ENCODE results near the gene IFI27L1. TPM values are rescaled to one million over a fixed set of nuclear protein-coding genes. Genes with fewer than 3 reads are reported as not detected.

The IFI27L1 gene
- total RNA-seq, 1 donor from 2014 or later = 33.1 TPM

GRCh38 chr14:94115631-94116030 lies 34.5 kb downstream of the IFI27L1 start:
- DNase-seq (ENCODE audit: low spot score in 2 of 2, unreplicated experiment in 2 of 2) = no peak
- no peak overlapping the region for H3K27ac Mint-ChIP-seq
- peaks cover 44% of the 10 kb centered on the region for H3K27me3 Mint-ChIP-seq (ENCODE audit: low read depth)
- H3K9me3 Mint-ChIP-seq = peaks cover 7% of the 10 kb centered on the region
- no peak overlapping the region for H3K4me3 Mint-ChIP-seq
- no peak for TF ChIP-seq CTCF (IDR thresholded peaks at IDR 0.05; ENCODE audit: unreplicated experiment)
- peaks cover 7% of the 10 kb centered on the region for H3K4me1 Mint-ChIP-seq
- H3K36me3 Mint-ChIP-seq = no peaks in the 10 kb centered on the region

GRCh38 chr14:94116701-94117100 lies 35.6 kb downstream of the IFI27L1 start:
- H3K27ac Mint-ChIP-seq = no peak overlapping the region
- DNase-seq (ENCODE audit: low spot score in 2 of 2, unreplicated experiment in 2 of 2) = no peak
- H3K4me1 Mint-ChIP-seq = peaks cover 7% of the 10 kb centered on the region
- no peak overlapping the region for H3K4me3 Mint-ChIP-seq
- H3K9me3 Mint-ChIP-seq = peaks cover 13% of the 10 kb centered on the region
- H3K27me3 Mint-ChIP-seq (ENCODE audit: low read depth) = peaks cover 45% of the 10 kb centered on the region
- H3K36me3 Mint-ChIP-seq = no peaks in the 10 kb centered on the region
- no peak for TF ChIP-seq CTCF (IDR thresholded peaks at IDR 0.05; ENCODE audit: unreplicated experiment)

- Mint-ChIP-seq H3K27ac (no peak overlapping the region), H3K4me1 (peaks cover 7% of the 10 kb centered on the region), H3K9me3 (peaks cover 13% of the 10 kb centered on the region), H3K36me3 (no peaks in the 10 kb centered on the region), H3K27me3 (ENCODE audit: low read depth) (peaks cover 54% of the 10 kb centered on the region), H3K4me3 (no peak overlapping the region)
- no peak for DNase-seq (ENCODE audit: low spot score in 2 of 2, unreplicated experiment in 2 of 2)
- no peak for TF ChIP-seq CTCF (IDR thresholded peaks at IDR 0.05; ENCODE audit: unreplicated experiment)
Measured at GRCh38 chr14:94117856-94118255, 36.7 kb downstream of the IFI27L1 start.

- Mint-ChIP-seq H3K9me3 (peaks cover 13% of the 10 kb centered on the region), H3K4me1 (peaks cover 4% of the 10 kb centered on the region), H3K36me3 (no peaks in the 10 kb centered on the region), H3K27ac (no peak overlapping the region), H3K27me3 (ENCODE audit: low read depth) (peaks cover 54% of the 10 kb centered on the region), H3K4me3 (no peak overlapping the region)
- no peak for DNase-seq (ENCODE audit: low spot score in 2 of 2, unreplicated experiment in 2 of 2)
- no peak for TF ChIP-seq CTCF (IDR thresholded peaks at IDR 0.05; ENCODE audit: unreplicated experiment)
Measured at GRCh38 chr14:94119071-94119470, 38.0 kb downstream of the IFI27L1 start.

- no peak for TF ChIP-seq CTCF (IDR thresholded peaks at IDR 0.05; ENCODE audit: unreplicated experiment)
- Mint-ChIP-seq H3K27ac (no peak overlapping the region), H3K9me3 (peaks cover 13% of the 10 kb centered on the region)
Measured at GRCh38 chr14:94120667-94121340, 39.7 kb downstream of the IFI27L1 start.

More at GRCh38 chr14:94120667-94121340, 39.7 kb downstream of the IFI27L1 start:
- no peak for DNase-seq (ENCODE audit: low spot score in 2 of 2, unreplicated experiment in 2 of 2)
- Mint-ChIP-seq H3K4me1 (no peaks in the 10 kb centered on the region), H3K4me3 (no peak overlapping the region), H3K27me3 (ENCODE audit: low read depth) (peaks cover 38% of the 10 kb centered on the region), H3K36me3 (no peaks in the 10 kb centered on the region)

All from mesothelial cell of epicardium (in vitro differentiated cells).